Measurements from ENCODE around the gene FAM98A.

- peak; percentile 95 for TF ChIP-seq MAX (IDR thresholded peaks at IDR 0.05)
- TF ChIP-seq ELK1 (IDR thresholded peaks at IDR 0.05; ENCODE audit: low read depth, low read length): no peak
- no peak for TF ChIP-seq ESRRA (IDR thresholded peaks at IDR 0.05; ENCODE audit: borderline replicate concordance, low read length)
- TF ChIP-seq CTCF (IDR thresholded peaks at IDR 0.05): no peak
- TF ChIP-seq NR3C1 (IDR thresholded peaks at IDR 0.05): no peak
Measured at GRCh38 chr2:33599175-33599942, at the start of gene FAM98A.

Measured in A549 (cell line).